H9 (cell line): Measurements from ENCODE around the gene ZBTB45. TPM values are rescaled to one million over a fixed set of nuclear protein-coding genes. Genes with fewer than 3 reads are reported as not detected.

Experiments
- DNase-seq: peaks from one replicate; pipeline ENCODE4 v3.0.0-alpha.2; 2017
- H2AFZ ChIP-seq: one replicate; pipeline ENCODE4 v1.6.1; 2013; ENCODE audit warnings: mild to moderate bottlenecking, low read length, control low read depth, moderate library complexity
- H2AK5ac ChIP-seq: 2 replicates; pipeline ENCODE4 v1.6.1; 2013; ENCODE audit warnings: low read length, control low read depth, mixed read lengths; ENCODE audit not compliant: insufficient read length
- H2BK120ac ChIP-seq: one replicate; pipeline ENCODE4 v1.6.1; 2013; ENCODE audit warnings: low read depth, mild to moderate bottlenecking, low read length, control low read depth, inconsistent platforms; ENCODE audit not compliant: poor library complexity, severe bottlenecking
- H2BK12ac ChIP-seq: 2 replicates; pipeline ENCODE4 v1.6.1; 2013; ENCODE audit warnings: low read length, control low read depth, mixed read lengths, low read depth; ENCODE audit not compliant: insufficient read length
- H2BK15ac ChIP-seq: 2 replicates; pipeline ENCODE4 v1.6.1; 2013; ENCODE audit warnings: low read depth, low read length, control low read depth
- H2BK20ac ChIP-seq: one replicate; pipeline ENCODE4 v1.6.1; 2013; ENCODE audit warnings: low read depth, mild to moderate bottlenecking, low read length, control low read depth, inconsistent platforms; ENCODE audit not compliant: poor library complexity, severe bottlenecking
- H2BK5ac ChIP-seq: 2 replicates; pipeline ENCODE4 v1.6.1; 2013; ENCODE audit warnings: low read length, control low read depth, mixed read lengths; ENCODE audit not compliant: insufficient read length
- H3K14ac ChIP-seq: 2 replicates; pipeline ENCODE4 v1.6.1; 2013; ENCODE audit warnings: low read length, control low read depth; ENCODE audit not compliant: insufficient read depth
- H3K18ac ChIP-seq: 2 replicates; pipeline ENCODE4 v1.6.1; 2013; ENCODE audit warnings: low read depth, mild to moderate bottlenecking, mixed read lengths, low read length, control low read depth; ENCODE audit not compliant: insufficient read length
- H3K23ac ChIP-seq: 2 replicates; pipeline ENCODE4 v1.6.1; 2013; ENCODE audit warnings: low read length, control low read depth, mixed read lengths, low read depth; ENCODE audit not compliant: insufficient read length
- H3K23me2 ChIP-seq: 2 replicates; pipeline ENCODE4 v1.6.1; 2013; ENCODE audit warnings: low read depth, mild to moderate bottlenecking, mixed read lengths, low read length, control low read depth; ENCODE audit not compliant: insufficient read length, poor library complexity, severe bottlenecking
- H3K27ac ChIP-seq: 2 replicates; pipeline ENCODE4 v1.5.1; 2013; ENCODE audit warnings: low read length, control low read depth, mixed read lengths, low read depth; ENCODE audit not compliant: insufficient read length
- H3K27me3 ChIP-seq: 2 replicates; pipeline ENCODE4 v1.6.1; 2013; ENCODE audit warnings: low read length, control low read depth, inconsistent platforms; ENCODE audit not compliant: insufficient read depth
- H3K4ac ChIP-seq: 2 replicates; pipeline ENCODE4 v1.6.1; 2013; ENCODE audit warnings: low read depth, mild to moderate bottlenecking, control low read depth, inconsistent platforms, low read length, moderate library complexity
- H3K4me1 ChIP-seq: 2 replicates; pipeline ENCODE4 v1.6.1; 2013; ENCODE audit warnings: low read length, control low read depth, inconsistent platforms; ENCODE audit not compliant: insufficient read depth
- H3K4me2 ChIP-seq: 2 replicates; pipeline ENCODE4 v1.6.1; 2013; ENCODE audit warnings: low read length, control low read depth, mixed read lengths; ENCODE audit not compliant: insufficient read length, insufficient read depth
- H3K56ac ChIP-seq: 2 replicates; pipeline ENCODE4 v1.6.1; 2013; ENCODE audit warnings: low read depth, mild to moderate bottlenecking, mixed read lengths, low read length, control low read depth; ENCODE audit not compliant: insufficient read length
- H3K79me1 ChIP-seq: 2 replicates; pipeline ENCODE4 v1.6.1; 2013; ENCODE audit warnings: low read depth, mild to moderate bottlenecking, moderate library complexity, low read length, control low read depth, inconsistent platforms; ENCODE audit not compliant: insufficient read depth, poor library complexity, severe bottlenecking
- H3K79me2 ChIP-seq: 2 replicates; pipeline ENCODE4 v1.6.1; 2013; ENCODE audit warnings: low read length, control low read depth, inconsistent platforms; ENCODE audit not compliant: insufficient read depth
- H3K9ac ChIP-seq: 2 replicates; pipeline ENCODE4 v1.6.1; 2013; ENCODE audit warnings: low read length, control low read depth, mixed read lengths; ENCODE audit not compliant: insufficient read length; ENCODE audit errors: extremely low read depth
- H3K9me3 ChIP-seq: one replicate; pipeline ENCODE4 v1.6.1; 2013; ENCODE audit warnings: low read depth, low read length, inconsistent platforms; ENCODE audit not compliant: control insufficient read depth
- H3T11ph ChIP-seq: one replicate; pipeline ENCODE4 v1.6.1; 2013; ENCODE audit warnings: mild to moderate bottlenecking, low read length, control low read depth, inconsistent platforms
- H4K20me1 ChIP-seq: one replicate; pipeline ENCODE4 v1.6.1; 2013; ENCODE audit not compliant: control insufficient read depth, insufficient read length, insufficient read depth
- H4K5ac ChIP-seq: 2 replicates; pipeline ENCODE4 v1.6.1; 2013; ENCODE audit warnings: low read depth, mild to moderate bottlenecking, mixed read lengths, low read length, control low read depth; ENCODE audit not compliant: insufficient read length
- H4K8ac ChIP-seq: replicated peaks from 2 replicates; pipeline ENCODE4 v1.6.1; 2013; ENCODE audit warnings: low read length, control low read depth, mixed read lengths, low read depth; ENCODE audit not compliant: insufficient read length
- H4K91ac ChIP-seq: 2 replicates; pipeline ENCODE4 v1.6.1; 2013; ENCODE audit warnings: low read depth, mild to moderate bottlenecking, moderate library complexity, mixed read lengths, low read length, control low read depth; ENCODE audit not compliant: insufficient read length
- H3K27ac Mint-ChIP-seq, 3 experiments: 2 replicates in 2 of 3; 3 replicates in 1 of 3; pipeline ENCODE4 v1.8.0; 2020 to 2021; ENCODE audit warnings: mixed read lengths in 3 of 3, mild to moderate bottlenecking in 1 of 3, moderate library complexity in 1 of 3
- H3K27me3 Mint-ChIP-seq: 2 replicates; pipeline ENCODE4 v1.8.0; 2021; ENCODE audit warnings: low read depth, mild to moderate bottlenecking, moderate library complexity, mixed read lengths
- H3K36me3 Mint-ChIP-seq, 3 experiments: 2 replicates in 2 of 3; 3 replicates in 1 of 3; pipeline ENCODE4 v1.8.0; 2020 to 2021; ENCODE audit warnings: low read depth in 3 of 3, mixed read lengths in 3 of 3; ENCODE audit not compliant: insufficient read depth in 1 of 3
- H3K4me1 Mint-ChIP-seq, 2 experiments: 2 replicates each; pipeline ENCODE4 v1.8.0; 2020; ENCODE audit warnings: mixed read lengths in 2 of 2
- H3K4me3 Mint-ChIP-seq, 2 experiments: 2 replicates in 1 of 2; 3 replicates in 1 of 2; pipeline ENCODE4 v1.8.0; 2020 to 2021; ENCODE audit warnings: mild to moderate bottlenecking in 2 of 2, mixed read lengths in 2 of 2, moderate library complexity in 1 of 2
- H3K9me3 Mint-ChIP-seq, 2 experiments: 2 replicates in 1 of 2; 3 replicates in 1 of 2; pipeline ENCODE4 v1.8.0; 2020; ENCODE audit warnings: mild to moderate bottlenecking in 2 of 2, mixed read lengths in 2 of 2, moderate library complexity in 1 of 2
- CTCF ChIP-seq: fragments of 200-600 bp; sonication (generic); conservative IDR thresholded peaks from 3 replicates; pipeline ENCODE4 v1.8.0; 2021; ENCODE audit warnings: antibody characterized with exemption, mild to moderate bottlenecking
- WGBS: extraction: QIAGEN DNeasy Blood & Tissue Kit; methylation state at CpG from one replicate; pipeline ENCODE4 v1.1.7; 2013; ENCODE audit warnings: missing lambda C conversion rate, low lambda C conversion rate, mixed read lengths; ENCODE audit not compliant: insufficient read length; ENCODE audit errors: extremely low coverage; 5-methylcytosine and 5-hydroxymethylcytosine counted together
- total RNA-seq: library from RNA; stranded (reverse); gene quantifications from 2 replicates; pipeline ENCODE4 v1.2.1, GENCODE V29; 2021

The ZBTB45 gene
- total RNA-seq, 1 experiment from 2014 or later, result 18.7 TPM

DNA sequence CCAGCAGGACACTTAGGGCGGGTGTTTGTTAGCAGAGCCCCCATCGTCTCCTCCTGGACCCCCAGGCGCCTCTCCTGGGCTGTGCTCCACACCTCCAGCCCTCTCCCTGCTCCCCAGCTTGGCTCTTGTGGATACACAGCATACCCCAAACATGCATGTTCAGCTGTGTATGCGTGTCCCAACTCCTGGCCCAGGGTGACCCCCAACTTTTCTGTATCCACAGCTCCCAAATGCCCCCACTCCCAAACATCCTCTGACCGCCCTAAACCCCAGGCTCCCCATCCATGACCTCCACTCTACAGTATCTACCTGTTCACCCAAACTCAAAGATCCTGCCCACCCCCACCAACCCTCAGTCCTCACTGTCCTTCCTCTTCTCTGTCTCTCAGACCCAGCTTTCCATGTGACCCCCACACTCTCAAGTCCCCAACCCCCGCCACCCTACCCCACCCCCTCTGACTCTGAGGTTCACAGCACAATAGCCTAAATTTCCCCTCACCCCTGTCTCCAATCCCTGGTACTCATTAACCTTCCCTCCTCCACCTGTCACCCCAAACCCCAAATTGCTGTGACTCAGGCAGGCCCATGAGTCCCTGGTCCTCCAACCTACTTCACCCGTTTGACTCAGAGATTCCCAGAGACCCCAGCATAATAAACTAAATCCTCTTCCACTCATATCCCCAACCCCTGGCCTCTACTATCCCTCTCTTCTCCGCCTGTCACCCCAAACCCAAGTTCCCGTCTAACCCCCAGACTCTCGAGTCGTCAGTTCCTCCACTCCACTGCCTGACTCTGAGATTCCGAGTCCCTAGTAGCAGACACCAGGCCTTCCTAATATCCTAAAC, 37.8 kb upstream of the ZBTB45 start:
- WGBS, result no CpG with 5 or more reads among the region's 12 CpGs
- H3K14ac ChIP-seq, result no peak overlapping the region
- H4K20me1 ChIP-seq, result no peaks in the 10 kb centered on the region
- TF ChIP-seq CTCF, result no peak
- no peak overlapping the region for H2AFZ ChIP-seq
- no peak overlapping the region for H4K5ac ChIP-seq
- no peak overlapping the region for H3T11ph ChIP-seq
- H3K4me1 ChIP-seq, result no peaks in the 10 kb centered on the region
- no peak overlapping the region for H2BK15ac ChIP-seq
- H2BK12ac ChIP-seq, result no peak overlapping the region
- no peaks in the 10 kb centered on the region for H3K27me3 ChIP-seq
- Mint-ChIP-seq H3K9me3 (no peaks in the 10 kb centered on the region; a peak in 2 of 5 replicates), H3K36me3 (peaks cover 18 to 48% (median 33%) of the 10 kb centered on the region in 3 experiments; a peak in 6 of 7 replicates), H3K4me3 (peak overlapping the region; percentile 96 to 99), H3K27ac (peak overlapping the region; percentile 95 to 99 (median 97)), H3K27me3 (peaks cover 1% of the 10 kb centered on the region; the same call in 1 of the 2 replicates), H3K4me1 (peaks cover 26 to 45% of the 10 kb centered on the region in 2 experiments)
- no peak overlapping the region for H4K8ac ChIP-seq
- no peaks in the 10 kb centered on the region for H3K79me1 ChIP-seq
- no peaks in the 10 kb centered on the region for H3K9me3 ChIP-seq
- no peak overlapping the region for H3K56ac ChIP-seq
- peak overlapping the region; percentile 56 for H3K4me2 ChIP-seq
- no peak overlapping the region for H3K23ac ChIP-seq
- peaks cover 8% of the 10 kb centered on the region; the same call in 1 of the 2 replicates for H3K79me2 ChIP-seq
- no peak overlapping the region for H2BK5ac ChIP-seq
- no peak overlapping the region for H3K18ac ChIP-seq
- no peak overlapping the region for H3K4ac ChIP-seq
- H3K9ac ChIP-seq, result peak overlapping the region; percentile 68
- H2BK20ac ChIP-seq, result no peak overlapping the region
- no peak overlapping the region for H2BK120ac ChIP-seq
- H2AK5ac ChIP-seq, result no peak overlapping the region
- H4K91ac ChIP-seq, result no peak overlapping the region
- DNase-seq, result no peak
- H3K27ac ChIP-seq, result no peak overlapping the region
- peaks cover 16% of the 10 kb centered on the region for H3K23me2 ChIP-seq
